ENCODE data around the gene TNS1.

The TNS1 gene

GRCh38 chr2:217861334-217861877, 141.4 kb downstream of the TNS1 start:
- DNase-seq, result no peak

GRCh38 chr2:217859926-217860325, 142.9 kb downstream of the TNS1 start:
- no peak for DNase-seq

GRCh38 chr2:217858519-217859491, 144.0 kb downstream of the TNS1 start:
- no peak for DNase-seq

- DNase-seq, result no peak
Measured at GRCh38 chr2:217857624-217858506, 144.9 kb downstream of the TNS1 start.

- no peak for DNase-seq
Measured at GRCh38 chr2:217856871-217857270, 145.9 kb downstream of the TNS1 start.

GRCh38 chr2:217856159-217856558, 146.6 kb downstream of the TNS1 start:
- no peak for DNase-seq

GRCh38 chr2:217854684-217855420, 147.9 kb downstream of the TNS1 start:
- DNase-seq, result no peak

- no peak for DNase-seq
Measured at GRCh38 chr2:217853961-217854360, 148.8 kb downstream of the TNS1 start.

- no peak for DNase-seq
Measured at GRCh38 chr2:217853301-217853881, 149.4 kb downstream of the TNS1 start.

GRCh38 chr2:217852555-217853211, 150.1 kb downstream of the TNS1 start:
- DNase-seq, result no peak

- DNase-seq, result no peak
Measured at GRCh38 chr2:217851191-217852020, 151.4 kb downstream of the TNS1 start.

GRCh38 chr2:217849154-217849975, 153.4 kb downstream of the TNS1 start:
- no peak for DNase-seq

- no peak for DNase-seq
Measured at GRCh38 chr2:217848351-217848957, 154.3 kb downstream of the TNS1 start.

GRCh38 chr2:217847552-217848350, 155.0 kb downstream of the TNS1 start:
- no peak for DNase-seq

- DNase-seq, result no peak
Measured at GRCh38 chr2:217847115-217847514, 155.7 kb downstream of the TNS1 start.

- no peak for DNase-seq
Measured at GRCh38 chr2:217846321-217846743, 156.5 kb downstream of the TNS1 start.

- no peak for DNase-seq
Measured at GRCh38 chr2:217845301-217845700, 157.5 kb downstream of the TNS1 start.

GRCh38 chr2:217844696-217845095, 158.1 kb downstream of the TNS1 start:
- DNase-seq, result no peak

All from stimulated activated naive CD4-positive, alpha-beta T cell (primary cell).